ENCODE results near the gene SUPT20HL1.

SUPT20HL1 gene

GRCh38 chrX:24339911-24340310 is 20.5 kb upstream of the SUPT20HL1 start:
- Mint-ChIP-seq H3K9me3 (no peaks in the 10 kb centered on the region), H3K36me3 (ENCODE audit: low read depth) (no peaks in the 10 kb centered on the region), H3K4me3 (no peak overlapping the region), H3K4me1 (peaks cover 1% of the 10 kb centered on the region), H3K27me3 (ENCODE audit: low read depth, poor library complexity) (peaks cover 21% of the 10 kb centered on the region), H3K27ac (no peak overlapping the region)
- no peak for TF ChIP-seq CTCF (IDR thresholded peaks at IDR 0.05)
- DNase-seq = no peak

- H3K36me3 Mint-ChIP-seq (ENCODE audit: low read depth) = no peaks in the 10 kb centered on the region
- peaks cover 21% of the 10 kb centered on the region for H3K27me3 Mint-ChIP-seq (ENCODE audit: low read depth, poor library complexity)
- H3K4me3 Mint-ChIP-seq = no peak overlapping the region
- no peak for DNase-seq
- H3K27ac Mint-ChIP-seq = no peak overlapping the region
- TF ChIP-seq CTCF (IDR thresholded peaks at IDR 0.05) = no peak
- peaks cover 5% of the 10 kb centered on the region for H3K4me1 Mint-ChIP-seq
- H3K9me3 Mint-ChIP-seq = no peaks in the 10 kb centered on the region
These were observed 19.9 kb upstream of the SUPT20HL1 start for GRCh38 chrX:24340501-24340900.

- Mint-ChIP-seq H3K27me3 (ENCODE audit: low read depth, poor library complexity) (peaks cover 21% of the 10 kb centered on the region), H3K9me3 (no peaks in the 10 kb centered on the region), H3K27ac (no peak overlapping the region), H3K36me3 (ENCODE audit: low read depth) (no peaks in the 10 kb centered on the region), H3K4me1 (peaks cover 5% of the 10 kb centered on the region), H3K4me3 (no peak overlapping the region)
- no peak for TF ChIP-seq CTCF (IDR thresholded peaks at IDR 0.05)
- no peak for DNase-seq
These were observed 18.6 kb upstream of the SUPT20HL1 start for GRCh38 chrX:24341795-24342194.

GRCh38 chrX:24343719-24344118 is 16.7 kb upstream of the SUPT20HL1 start:
- peaks cover 21% of the 10 kb centered on the region for H3K27me3 Mint-ChIP-seq (ENCODE audit: low read depth, poor library complexity)
- TF ChIP-seq CTCF (IDR thresholded peaks at IDR 0.05) = no peak
- DNase-seq = no peak
- no peaks in the 10 kb centered on the region for H3K36me3 Mint-ChIP-seq (ENCODE audit: low read depth)
- no peaks in the 10 kb centered on the region for H3K9me3 Mint-ChIP-seq
- peaks cover 16% of the 10 kb centered on the region for H3K4me1 Mint-ChIP-seq
- H3K27ac Mint-ChIP-seq = no peak overlapping the region
- H3K4me3 Mint-ChIP-seq = no peak overlapping the region

GRCh38 chrX:24347881-24348280 is 12.6 kb upstream of the SUPT20HL1 start:
- DNase-seq = no peak
- H3K27me3 Mint-ChIP-seq (ENCODE audit: low read depth, poor library complexity) = no peaks in the 10 kb centered on the region
- no peak for TF ChIP-seq CTCF (IDR thresholded peaks at IDR 0.05)
- H3K9me3 Mint-ChIP-seq = no peaks in the 10 kb centered on the region
- H3K4me3 Mint-ChIP-seq = no peak overlapping the region
- no peaks in the 10 kb centered on the region for H3K36me3 Mint-ChIP-seq (ENCODE audit: low read depth)
- H3K4me1 Mint-ChIP-seq = peaks cover 16% of the 10 kb centered on the region
- H3K27ac Mint-ChIP-seq = peak overlapping the region; percentile 44

- DNase-seq = no peak
- Mint-ChIP-seq H3K9me3 (no peaks in the 10 kb centered on the region), H3K36me3 (ENCODE audit: low read depth) (no peaks in the 10 kb centered on the region), H3K27ac (no peak overlapping the region), H3K27me3 (ENCODE audit: low read depth, poor library complexity) (peaks cover 3% of the 10 kb centered on the region), H3K4me1 (peaks cover 11% of the 10 kb centered on the region), H3K4me3 (no peak overlapping the region)
- no peak for TF ChIP-seq CTCF (IDR thresholded peaks at IDR 0.05)
These were observed 10.2 kb upstream of the SUPT20HL1 start for GRCh38 chrX:24350217-24350616.
